WTC11 (cell line): ENCODE measurements around the gene RFESD. TPM values are rescaled to one million over a fixed set of nuclear protein-coding genes. Genes with fewer than 3 reads are reported as not detected.

ENCODE experiments used
- ATAC-seq: fragments of 200-7000 bp; cut with Tn5 transposase; 2 replicates; pipeline ENCODE4 v1.10.0; 2021; ENCODE audit warnings: mild to moderate bottlenecking, moderate library complexity
- CTCF ChIA-PET: fragments of 300-600 bp; sonication (Branson Sonifier 250); formaldehyde crosslinking; loops from one replicate; lab custom pipeline; 2021; ENCODE audit warnings: antibody characterized with exemption; lab: Charles Lee
- POLR2A ChIA-PET: fragments of 350-600 bp; sonication (Branson Sonifier 250); formaldehyde crosslinking; loops from one replicate; lab custom pipeline; 2021; ENCODE audit warnings: antibody characterized with exemption; lab: Charles Lee
- DNase-seq: peaks from one replicate; pipeline ENCODE4 v3.0.0; 2021; ENCODE audit warnings: low spot score
- H3K27ac Mint-ChIP-seq: 2 replicates; pipeline ENCODE4 v1.8.0; 2021; ENCODE audit warnings: mixed read lengths
- H3K27me3 Mint-ChIP-seq: 2 replicates; pipeline ENCODE4 v1.8.0; 2021; ENCODE audit warnings: low read depth, mild to moderate bottlenecking, moderate library complexity, mixed read lengths
- H3K36me3 Mint-ChIP-seq: 2 replicates; pipeline ENCODE4 v1.8.0; 2021; ENCODE audit warnings: mixed read lengths
- H3K4me1 Mint-ChIP-seq: 2 replicates; pipeline ENCODE4 v1.8.0; 2022; ENCODE audit warnings: mixed read lengths
- H3K4me3 Mint-ChIP-seq: 2 replicates; pipeline ENCODE4 v1.8.0; 2021; ENCODE audit warnings: mild to moderate bottlenecking, moderate library complexity, mixed read lengths
- H3K9me3 Mint-ChIP-seq: 2 replicates; pipeline ENCODE4 v1.8.0; 2021; ENCODE audit warnings: mixed read lengths
- ATF2 ChIP-seq: sonication (generic); formaldehyde crosslinking; IDR thresholded peaks from 2 replicates; pipeline ENCODE4 v1.8.1; 2022; ENCODE audit warnings: low read depth, missing genetic modification reagents, borderline replicate concordance
- CBFB ChIP-seq: sonication (generic); formaldehyde crosslinking; IDR thresholded peaks from 2 replicates; pipeline ENCODE4 v1.8.1; 2022; ENCODE audit warnings: mild to moderate bottlenecking, low read depth, missing genetic modification reagents
- E2F4 ChIP-seq: sonication (generic); formaldehyde crosslinking; IDR thresholded peaks from 2 replicates; pipeline ENCODE4 v1.8.1; 2022; ENCODE audit warnings: low read depth, mild to moderate bottlenecking, moderate library complexity, missing genetic modification reagents, borderline replicate concordance
- ELF4 ChIP-seq: sonication (generic); formaldehyde crosslinking; IDR thresholded peaks from 2 replicates; pipeline ENCODE4 v1.8.1; 2022; ENCODE audit warnings: low read depth, mild to moderate bottlenecking, moderate library complexity, missing genetic modification reagents
- FOXK1 ChIP-seq: sonication (generic); formaldehyde crosslinking; IDR thresholded peaks from 2 replicates; pipeline ENCODE4 v1.8.0; 2022; ENCODE audit warnings: mild to moderate bottlenecking, moderate library complexity, missing genetic modification reagents
- FOXP1 ChIP-seq: sonication (generic); formaldehyde crosslinking; IDR thresholded peaks from 2 replicates; pipeline ENCODE4 v1.8.0; 2022; ENCODE audit warnings: missing genetic modification reagents, mild to moderate bottlenecking, moderate library complexity, borderline replicate concordance
- GRHL2 ChIP-seq: fragments of 250-450 bp; sonication (Bioruptor Pico); IDR thresholded peaks from 2 replicates; pipeline ENCODE4 v1.8.0; 2022; ENCODE audit warnings: mild to moderate bottlenecking, moderate library complexity; ENCODE audit not compliant: insufficient replicate concordance, severe bottlenecking
- GTF2I ChIP-seq: fragments of 250-450 bp; sonication (Bioruptor Pico); conservative IDR thresholded peaks from 2 replicates; pipeline ENCODE4 v1.4.0; 2021; ENCODE audit warnings: mild to moderate bottlenecking
- MAX ChIP-seq: sonication (generic); formaldehyde crosslinking; IDR thresholded peaks from 2 replicates; pipeline ENCODE4 v1.8.0; 2022; ENCODE audit warnings: mild to moderate bottlenecking, missing genetic modification reagents
- MYBL2 ChIP-seq: sonication (generic); formaldehyde crosslinking; IDR thresholded peaks from 2 replicates; pipeline ENCODE4 v1.8.1; 2023; ENCODE audit warnings: mild to moderate bottlenecking, moderate library complexity, missing genetic modification reagents
- OVOL2 ChIP-seq: fragments of 250-450 bp; sonication (Bioruptor Pico); IDR thresholded peaks from 2 replicates; pipeline ENCODE4 v1.9.0; 2021; ENCODE audit warnings: mild to moderate bottlenecking, borderline replicate concordance
- PRRX2 ChIP-seq: fragments of 250-450 bp; sonication (Bioruptor Pico); IDR thresholded peaks from 2 replicates; pipeline ENCODE4 v1.8.0; 2021; ENCODE audit warnings: mild to moderate bottlenecking
- SP1 ChIP-seq: sonication (generic); formaldehyde crosslinking; conservative IDR thresholded peaks from 2 replicates; pipeline ENCODE4 v1.8.1; 2022; ENCODE audit warnings: missing genetic modification reagents
- TCF7 ChIP-seq: sonication (generic); formaldehyde crosslinking; IDR thresholded peaks from 2 replicates; pipeline ENCODE4 v1.8.0; 2022; ENCODE audit warnings: mild to moderate bottlenecking, low read depth, missing genetic modification reagents, moderate library complexity
- TEAD4 ChIP-seq: sonication (generic); formaldehyde crosslinking; IDR thresholded peaks from 2 replicates; pipeline ENCODE4 v1.8.0; 2022; ENCODE audit warnings: mild to moderate bottlenecking, missing genetic modification reagents
- USF1 ChIP-seq: sonication (generic); formaldehyde crosslinking; IDR thresholded peaks from 2 replicates; pipeline ENCODE4 v1.8.0; 2022; ENCODE audit warnings: mild to moderate bottlenecking, missing genetic modification reagents
- ZBTB21 ChIP-seq: sonication (generic); formaldehyde crosslinking; IDR thresholded peaks from 2 replicates; pipeline ENCODE4 v1.8.1; 2023; ENCODE audit warnings: mild to moderate bottlenecking, missing genetic modification reagents, borderline replicate concordance
- ZNF138 ChIP-seq: sonication (generic); formaldehyde crosslinking; conservative IDR thresholded peaks from 2 replicates; pipeline ENCODE4 v1.8.1; 2022; ENCODE audit warnings: mild to moderate bottlenecking, moderate library complexity, missing genetic modification reagents
- ZNF281 ChIP-seq: sonication (generic); formaldehyde crosslinking; IDR thresholded peaks from 2 replicates; pipeline ENCODE4 v1.8.0; 2023; ENCODE audit warnings: mild to moderate bottlenecking, missing genetic modification reagents
- ZNF396 ChIP-seq: fragments of 250-450 bp; sonication (Bioruptor Pico); IDR thresholded peaks from 2 replicates; pipeline ENCODE4 v1.8.0; 2021; ENCODE audit warnings: mild to moderate bottlenecking, moderate library complexity, borderline replicate concordance
- ZNF423 ChIP-seq: fragments of 250-450 bp; sonication (Bioruptor Pico); IDR thresholded peaks from 2 replicates; pipeline ENCODE4 v2.1.2; 2022; ENCODE audit warnings: mild to moderate bottlenecking, moderate library complexity
- ZNF671 ChIP-seq: fragments of 250-450 bp; sonication (Bioruptor Pico); IDR thresholded peaks from 2 replicates; pipeline ENCODE4 v1.8.0; 2021; ENCODE audit warnings: mild to moderate bottlenecking
- ZSCAN18 ChIP-seq: fragments of 250-450 bp; sonication (Bioruptor Pico); IDR thresholded peaks from 2 replicates; pipeline ENCODE4 v2.1.2; 2022; ENCODE audit warnings: mild to moderate bottlenecking, moderate library complexity
- total RNA-seq: library from RNA; stranded (reverse); gene quantifications from 3 replicates; pipeline ENCODE4 v1.2.3, GENCODE V29; 2021

RFESD gene
- total RNA-seq, 1 experiment from 2014 or later: 5.7 TPM

GRCh38 chr5:95606419-95606818 lies 40.2 kb upstream of the RFESD start (continued):
- no peak for TF ChIP-seq E2F4
- no peak for TF ChIP-seq PRRX2 (CRISPR knock-in tag)

- peaks cover 20% of the 10 kb centered on the region for H3K9me3 Mint-ChIP-seq
- H3K27me3 Mint-ChIP-seq: peaks cover 6% of the 10 kb centered on the region; the same call in 1 of the 2 replicates
- no peak for ATAC-seq
- H3K27ac Mint-ChIP-seq: no peak overlapping the region
- DNase-seq: no peak
- ChIA-PET POLR2A (no interaction called here), CTCF (no interaction called here)
- no peak overlapping the region for H3K4me3 Mint-ChIP-seq
- no peaks in the 10 kb centered on the region for H3K4me1 Mint-ChIP-seq
- peaks cover 14% of the 10 kb centered on the region for H3K36me3 Mint-ChIP-seq
- no peak for TF ChIP-seq USF1 (CRISPR knock-in tag)
- TF ChIP-seq ZNF423 (CRISPR knock-in tag): no peak
- no peak for TF ChIP-seq CBFB (CRISPR knock-in tag)
These were observed 36.9 kb upstream of the RFESD start for GRCh38 chr5:95609711-95610110.

- no peak overlapping the region for H3K27ac Mint-ChIP-seq
- CTCF ChIA-PET: no interaction called here
- POLR2A ChIA-PET: no interaction called here
- DNase-seq (no peak), ATAC-seq (no peak)
- TF ChIP-seq ZNF281 (CRISPR knock-in tag): no peak
- TF ChIP-seq ZSCAN18 (CRISPR knock-in tag): no peak
- peaks cover 17% of the 10 kb centered on the region for H3K36me3 Mint-ChIP-seq
- H3K27me3 Mint-ChIP-seq: peaks cover 6% of the 10 kb centered on the region; the same call in 1 of the 2 replicates
- H3K4me3 Mint-ChIP-seq: no peak overlapping the region
- no peaks in the 10 kb centered on the region for H3K4me1 Mint-ChIP-seq
- peaks cover 21% of the 10 kb centered on the region for H3K9me3 Mint-ChIP-seq
These were observed 36.0 kb upstream of the RFESD start for GRCh38 chr5:95610546-95610945.

GRCh38 chr5:95611396-95611795 lies 35.2 kb upstream of the RFESD start:
- peaks cover 20% of the 10 kb centered on the region for H3K9me3 Mint-ChIP-seq
- no peak overlapping the region for H3K4me3 Mint-ChIP-seq
- TF ChIP-seq TEAD4 (CRISPR knock-in tag) (no peak), ZNF423 (CRISPR knock-in tag) (no peak), ZNF138 (CRISPR knock-in tag) (no peak), FOXP1 (CRISPR knock-in tag) (no peak), MYBL2 (no peak), ZBTB21 (no peak), FOXK1 (CRISPR knock-in tag) (no peak), ATF2 (CRISPR knock-in tag) (no peak), SP1 (CRISPR knock-in tag) (no peak), TCF7 (CRISPR knock-in tag) (no peak), ZNF396 (no peak), PRRX2 (CRISPR knock-in tag) (no peak), OVOL2 (CRISPR knock-in tag) (no peak), MAX (CRISPR knock-in tag) (no peak), GRHL2 (CRISPR knock-in tag) (no peak), ZNF671 (CRISPR knock-in tag) (no peak), GTF2I (CRISPR knock-in tag) (no peak), ELF4 (CRISPR knock-in tag) (no peak)
- ChIA-PET POLR2A (no interaction called here), CTCF (no interaction called here)
- H3K27ac Mint-ChIP-seq: no peak overlapping the region
- no peak for DNase-seq
- H3K27me3 Mint-ChIP-seq: peaks cover 6% of the 10 kb centered on the region; the same call in 1 of the 2 replicates
- ATAC-seq: no peak
- no peaks in the 10 kb centered on the region for H3K4me1 Mint-ChIP-seq
- peaks cover 17% of the 10 kb centered on the region for H3K36me3 Mint-ChIP-seq
